ENCODE results near the gene AP5Z1.
A peak's percentile ranks its signal among the peaks of the same experiment; 100 is the strongest.

Gene AP5Z1

DNA sequence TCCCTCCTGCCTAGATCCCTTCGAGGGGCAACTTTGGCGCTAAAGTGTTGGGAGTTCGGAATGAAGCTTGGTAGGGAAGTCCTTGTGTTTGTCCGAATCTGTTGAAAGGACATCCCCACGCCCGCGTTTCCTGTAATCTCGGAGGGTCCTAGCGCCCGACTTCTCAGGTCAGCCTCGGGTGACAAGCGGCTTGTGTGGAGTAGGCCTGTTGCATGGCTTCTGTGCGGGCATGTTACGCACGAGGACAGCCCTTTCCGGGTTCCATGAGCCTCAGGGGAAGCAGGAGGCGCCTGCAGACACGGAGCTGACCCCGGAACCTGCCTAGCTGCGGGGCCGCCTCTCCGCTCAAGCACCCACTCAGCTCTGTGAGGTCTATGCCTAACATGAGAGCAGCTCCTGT, 28.4 kb upstream of the AP5Z1 start:
- DNase-seq: no peak

DNA sequence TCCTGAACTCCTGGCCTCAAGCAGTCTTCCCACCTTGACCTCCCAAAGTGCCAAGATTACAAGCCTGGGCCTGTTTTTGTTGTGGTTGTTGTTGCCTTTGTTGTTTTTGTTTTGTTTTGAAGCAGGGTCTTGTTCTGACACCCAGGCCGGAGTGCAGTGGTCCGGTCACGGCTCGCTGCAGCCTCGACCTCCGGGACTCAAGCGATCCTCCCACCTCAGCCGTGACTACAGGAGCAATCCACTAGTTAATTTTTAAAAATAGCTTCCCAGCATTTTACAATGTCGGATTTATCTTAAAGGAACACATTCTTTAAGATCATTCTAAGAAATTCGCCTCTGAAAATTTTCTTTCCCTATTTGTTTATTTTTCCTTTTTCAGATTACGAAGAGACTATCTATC, 27.7 kb upstream of the AP5Z1 start:
- DNase-seq: no peak

GRCh38 chr7:4748231-4748681, 27.2 kb upstream of the AP5Z1 start:
- no peak for DNase-seq

DNA sequence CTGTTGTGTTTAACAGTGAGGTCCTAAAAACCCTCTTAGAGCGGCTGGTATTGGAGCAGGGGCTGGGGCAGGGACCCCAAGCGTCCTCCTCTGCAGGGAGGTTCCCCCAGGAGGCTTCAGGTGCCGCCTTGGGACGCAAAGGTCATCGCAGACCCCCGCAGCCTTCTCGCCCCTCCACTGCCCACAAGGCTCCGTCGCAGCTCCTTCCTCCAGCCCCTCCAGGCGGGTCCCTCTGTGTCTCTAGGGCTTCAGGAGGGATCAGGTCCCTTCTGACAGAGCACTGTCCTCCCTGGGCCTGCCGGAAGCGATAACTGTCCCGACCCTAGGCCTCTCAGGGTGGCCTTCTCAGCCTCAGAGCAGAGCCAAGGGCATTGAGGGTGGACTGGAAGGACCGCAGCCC, 26.1 kb upstream of the AP5Z1 start:
- no peak for DNase-seq

DNA sequence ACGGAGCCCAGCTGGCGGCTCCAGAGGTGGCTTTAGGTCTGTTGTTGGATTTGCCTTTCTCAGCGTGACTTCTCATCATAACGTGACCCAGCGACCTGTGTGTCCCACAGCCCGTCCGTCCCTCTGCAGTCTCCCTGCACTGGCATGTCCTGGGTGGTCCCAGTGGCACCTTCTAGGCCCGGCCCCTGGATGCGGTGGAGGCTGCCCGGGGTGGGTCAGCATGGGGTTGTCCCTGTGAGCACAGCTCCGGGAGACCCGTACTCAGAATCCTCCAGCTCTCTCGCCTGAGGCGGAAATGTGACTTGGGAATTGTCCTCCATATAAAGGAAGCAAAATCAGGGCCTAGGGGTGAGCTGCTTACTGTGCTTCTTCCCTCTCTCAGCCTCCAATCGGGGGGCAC, 25.6 kb upstream of the AP5Z1 start:
- no peak for DNase-seq

DNA sequence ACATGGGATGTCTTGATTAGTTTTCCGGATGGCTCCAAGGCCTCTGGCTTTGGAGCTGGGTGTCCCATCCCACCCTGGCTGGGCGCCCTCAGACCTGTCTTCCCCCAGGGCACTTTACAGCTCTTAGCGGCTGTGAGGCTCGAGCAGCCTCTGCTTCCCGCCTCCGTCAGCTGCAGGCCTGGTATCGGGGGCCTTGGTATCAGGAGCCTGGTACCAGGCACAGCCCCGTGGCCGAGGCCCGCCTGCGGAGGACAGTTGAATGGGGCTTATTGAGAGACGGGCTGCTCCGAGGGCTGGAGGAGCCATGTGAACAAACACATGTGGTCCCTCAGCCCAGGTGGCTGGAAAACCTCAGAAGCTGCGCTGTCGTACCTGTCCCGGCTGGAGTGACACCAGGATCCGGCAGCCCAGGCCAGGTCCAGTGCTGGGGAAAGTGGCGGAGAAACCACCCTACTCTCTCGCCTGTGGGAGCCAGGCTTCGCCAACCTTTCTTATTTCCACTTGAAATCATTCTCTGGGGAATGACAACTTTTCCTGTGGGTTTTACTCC, 23.9 kb upstream of the AP5Z1 start:
- no peak for DNase-seq

DNA sequence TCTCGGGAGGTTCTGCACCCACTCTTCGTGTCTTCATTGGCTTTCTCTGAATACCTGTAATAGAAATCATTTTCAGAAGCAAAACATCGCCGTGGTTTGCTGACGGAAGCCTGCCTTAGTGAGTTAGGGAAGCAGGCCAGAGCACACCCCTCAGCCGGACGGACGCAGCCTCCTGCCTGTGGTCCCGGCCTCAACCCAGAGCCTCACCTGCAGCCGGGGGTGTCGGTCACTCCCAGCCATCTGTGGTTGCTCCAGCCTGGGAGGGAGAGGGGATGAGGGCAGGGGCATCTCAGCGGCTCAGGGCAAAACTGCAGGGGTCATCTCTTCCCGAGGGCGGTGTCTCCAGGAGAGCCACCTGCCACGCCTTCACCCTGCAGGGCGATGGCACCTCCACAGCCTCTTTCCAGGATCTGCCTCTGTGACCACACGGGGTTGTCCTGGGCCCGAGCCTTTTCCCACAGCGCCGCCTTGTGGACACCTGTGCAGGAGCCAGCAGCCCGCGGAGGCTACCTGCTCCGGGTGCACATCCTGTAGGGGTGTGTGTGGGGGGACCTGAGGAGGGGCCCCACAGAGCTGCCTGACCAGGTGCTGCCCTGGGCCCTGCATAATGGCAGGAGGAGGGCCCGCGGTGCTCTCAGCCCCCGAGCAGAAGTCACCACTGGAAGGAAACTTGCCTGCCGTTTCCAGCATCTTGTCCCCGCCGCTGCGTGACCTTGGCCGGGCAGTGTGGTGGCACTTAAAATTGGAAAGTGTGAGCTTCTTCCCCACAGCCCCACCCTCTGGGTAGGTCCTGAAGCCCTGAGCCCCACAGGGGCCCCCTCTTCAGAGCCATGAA, 21.6 kb upstream of the AP5Z1 start:
- peak; percentile 92 for DNase-seq

GRCh38 chr7:4754433-4755010, 20.9 kb upstream of the AP5Z1 start:
- DNase-seq: no peak

GRCh38 chr7:4755045-4755444, 20.4 kb upstream of the AP5Z1 start:
- DNase-seq: no peak

DNA sequence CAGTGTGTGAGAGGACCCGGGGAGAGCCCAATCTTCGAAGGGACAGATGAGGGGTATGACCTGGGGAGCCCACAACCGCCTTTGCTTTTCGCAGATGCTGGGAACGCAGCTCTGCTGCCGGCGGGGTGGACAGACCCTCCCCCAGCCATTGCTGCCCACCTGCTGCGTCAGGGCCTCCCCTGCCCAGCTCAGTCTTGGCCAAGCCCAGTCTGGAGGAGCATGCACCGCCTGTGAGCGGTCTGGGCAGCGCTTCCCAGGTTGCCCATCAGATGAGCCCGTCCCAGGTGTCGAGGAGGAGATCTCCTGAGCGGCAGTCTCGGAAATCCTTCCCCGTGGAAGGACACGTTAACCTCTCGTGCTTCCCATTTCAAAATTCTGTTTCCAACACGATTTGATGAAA, 17.3 kb upstream of the AP5Z1 start:
- DNase-seq: no peak

DNA sequence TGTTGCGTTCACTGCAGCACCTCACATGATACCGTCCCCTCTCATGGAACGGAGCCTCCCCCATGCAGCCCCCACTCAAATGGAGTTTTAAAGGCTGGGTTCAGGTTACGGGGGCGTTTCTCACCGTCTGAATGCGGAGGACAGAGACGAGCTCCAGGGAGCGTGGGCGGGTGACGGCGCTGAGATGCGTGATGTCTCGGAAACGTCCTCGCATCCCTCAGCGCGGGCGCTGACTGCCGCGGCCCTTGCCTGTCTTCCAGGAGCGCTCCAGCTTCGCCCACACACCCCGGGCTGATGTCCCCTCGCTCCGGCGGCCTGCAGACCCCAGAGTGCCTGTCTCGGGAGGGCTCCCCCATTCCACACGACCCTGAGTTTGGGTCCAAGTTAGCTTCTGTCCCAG, 16.6 kb upstream of the AP5Z1 start:
- DNase-seq: no peak

DNA sequence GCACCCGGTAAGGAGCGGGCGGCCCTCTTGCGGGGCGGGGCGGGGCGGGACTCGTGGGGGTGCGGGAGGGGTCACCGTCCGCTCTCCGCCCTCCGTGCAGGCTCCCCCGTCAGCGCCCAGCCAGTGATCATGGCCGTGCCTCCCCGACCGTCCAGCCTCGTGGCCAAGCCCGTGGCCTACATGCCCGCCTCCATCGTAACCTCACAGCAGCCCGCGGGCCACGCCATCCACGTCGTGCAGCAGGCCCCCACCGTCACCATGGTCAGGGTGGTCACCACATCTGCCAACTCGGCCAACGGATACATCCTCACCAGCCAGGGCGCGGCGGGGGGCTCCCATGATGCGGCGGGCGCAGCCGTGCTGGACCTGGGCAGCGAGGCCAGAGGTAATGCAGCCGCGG, 16.2 kb upstream of the AP5Z1 start:
- DNase-seq: no peak

DNA sequence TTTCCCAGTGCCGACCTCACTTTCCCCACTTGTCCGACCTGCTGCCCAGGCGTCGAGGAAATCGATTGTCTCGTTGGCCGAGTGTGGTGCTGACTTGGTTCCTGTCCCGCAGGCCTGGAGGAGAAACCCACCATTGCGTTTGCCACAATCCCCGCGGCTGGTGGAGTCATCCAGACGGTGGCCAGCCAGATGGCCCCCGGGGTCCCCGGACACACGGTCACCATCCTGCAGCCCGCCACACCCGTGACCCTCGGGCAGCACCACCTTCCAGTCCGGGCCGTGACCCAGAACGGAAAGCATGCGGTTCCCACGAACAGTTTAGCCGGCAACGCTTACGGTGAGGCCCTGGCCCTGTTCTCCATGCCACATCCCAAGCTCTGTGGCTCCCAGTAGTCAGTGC, 14.5 kb upstream of the AP5Z1 start:
- no peak for DNase-seq

DNA sequence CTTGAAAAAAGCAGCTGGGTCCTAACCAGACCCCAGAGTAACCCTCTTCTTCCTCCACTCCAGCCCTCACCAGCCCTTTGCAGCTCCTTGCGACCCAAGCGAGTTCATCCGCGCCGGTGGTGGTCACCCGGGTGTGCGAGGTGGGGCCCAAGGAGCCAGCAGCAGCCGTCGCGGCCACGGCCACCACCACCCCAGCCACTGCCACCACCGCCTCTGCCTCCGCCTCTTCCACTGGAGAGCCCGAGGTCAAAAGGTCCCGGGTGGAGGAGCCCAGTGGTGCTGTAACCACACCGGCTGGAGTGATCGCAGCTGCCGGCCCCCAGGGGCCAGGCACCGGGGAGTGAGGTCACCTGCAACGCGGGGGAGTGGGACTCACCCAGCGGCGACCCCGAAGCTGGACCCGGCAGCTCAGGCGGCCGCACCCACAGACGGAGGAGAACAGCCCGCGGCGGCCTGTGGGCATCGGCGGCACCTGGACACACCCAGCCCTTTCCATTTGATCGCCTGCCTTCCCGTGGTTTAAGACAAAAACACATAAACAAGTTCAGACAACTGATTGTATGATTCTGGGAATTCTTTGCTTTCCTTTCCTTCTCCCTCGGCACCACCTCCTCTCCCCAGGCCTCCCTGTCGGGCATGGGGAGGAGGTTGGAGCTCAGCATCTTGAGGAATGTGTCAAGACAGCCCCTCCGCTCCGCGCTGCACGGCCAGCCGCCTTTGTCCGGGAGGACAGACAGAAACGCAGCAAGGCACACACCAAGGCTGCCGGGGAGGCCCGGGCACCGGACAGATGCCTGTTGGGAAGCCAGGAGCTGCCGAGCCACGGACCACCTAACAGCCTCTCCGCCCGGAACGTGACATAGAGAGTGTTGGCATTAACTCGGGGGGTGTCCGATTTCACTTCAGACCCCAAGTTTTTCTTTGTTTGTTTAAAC, 13.0 kb upstream of the AP5Z1 start:
- no peak for DNase-seq

DNA sequence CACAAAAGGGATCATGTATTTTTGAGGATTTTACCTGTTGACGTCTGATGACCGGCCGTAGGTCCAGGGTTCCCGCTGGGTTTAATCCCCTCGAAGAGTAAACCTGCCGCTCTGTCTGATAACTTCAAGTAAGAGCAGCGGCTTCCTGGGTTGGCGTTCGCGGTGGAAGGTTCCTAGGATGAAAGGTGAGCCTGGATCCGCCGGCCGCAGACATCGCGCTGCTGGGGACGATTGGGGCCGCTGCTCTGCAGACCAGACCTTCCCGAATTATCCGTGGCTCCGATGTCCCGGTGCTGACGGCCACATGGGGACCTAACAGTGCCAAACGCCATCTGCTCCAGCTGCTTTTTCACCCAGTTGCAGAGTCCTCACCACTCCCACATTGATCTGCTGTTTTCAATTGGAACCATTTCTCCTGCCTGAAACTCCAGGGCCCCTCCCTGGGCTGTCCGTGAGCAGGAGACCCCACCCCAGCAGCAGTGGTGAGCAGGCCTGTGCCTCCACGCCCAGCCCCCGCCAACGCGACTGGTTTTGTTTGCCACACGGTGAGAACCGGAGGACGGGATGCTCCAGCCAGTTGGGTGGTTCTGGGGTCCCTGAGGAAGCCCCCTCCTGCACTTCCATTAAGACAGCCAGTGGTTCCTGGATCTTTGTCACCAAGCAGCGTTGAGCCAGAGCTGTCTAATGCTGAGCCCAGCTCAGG, 12.2 kb upstream of the AP5Z1 start:
- no peak for DNase-seq

- DNase-seq: no peak
Observed at GRCh38 chr7:4763794-4764185, 11.6 kb upstream of the AP5Z1 start.

- no peak for DNase-seq
Observed at GRCh38 chr7:4764402-4765007, 10.9 kb upstream of the AP5Z1 start.

DNA sequence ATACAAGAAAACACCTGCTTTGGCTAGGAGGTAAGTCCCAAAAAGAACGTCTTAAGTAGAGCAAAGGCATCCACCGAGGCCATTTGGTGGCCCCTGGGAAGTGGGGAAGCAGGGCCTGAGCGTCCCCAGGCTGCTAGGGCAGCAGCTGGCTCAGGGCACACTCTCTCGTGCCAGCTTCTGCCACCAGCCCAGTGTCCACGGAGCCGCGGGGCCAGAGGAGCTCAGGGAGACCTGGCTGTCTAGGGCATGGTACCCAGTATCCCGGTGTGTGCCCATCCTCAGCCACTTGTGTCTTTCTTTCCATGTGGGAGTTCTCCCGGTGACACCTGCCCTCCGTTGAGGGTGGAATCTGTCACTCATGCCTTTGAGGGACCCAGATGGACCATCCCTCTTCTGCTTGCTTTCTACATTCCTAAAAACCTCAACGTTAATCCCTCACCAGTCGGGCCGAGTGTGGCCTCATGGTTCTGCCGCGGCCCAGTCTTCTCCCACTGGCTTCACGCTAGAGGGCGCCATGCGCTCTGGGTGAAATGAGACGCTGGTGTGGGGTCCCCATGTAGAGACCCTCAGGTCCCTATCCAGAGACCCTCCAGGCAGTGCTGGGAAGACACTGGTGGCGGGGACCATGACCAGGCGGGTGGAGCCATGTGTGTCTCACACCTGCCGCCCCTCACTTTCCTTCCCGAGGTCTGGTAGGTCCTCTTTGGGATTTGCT, 9.5 kb upstream of the AP5Z1 start:
- DNase-seq: no peak

DNA sequence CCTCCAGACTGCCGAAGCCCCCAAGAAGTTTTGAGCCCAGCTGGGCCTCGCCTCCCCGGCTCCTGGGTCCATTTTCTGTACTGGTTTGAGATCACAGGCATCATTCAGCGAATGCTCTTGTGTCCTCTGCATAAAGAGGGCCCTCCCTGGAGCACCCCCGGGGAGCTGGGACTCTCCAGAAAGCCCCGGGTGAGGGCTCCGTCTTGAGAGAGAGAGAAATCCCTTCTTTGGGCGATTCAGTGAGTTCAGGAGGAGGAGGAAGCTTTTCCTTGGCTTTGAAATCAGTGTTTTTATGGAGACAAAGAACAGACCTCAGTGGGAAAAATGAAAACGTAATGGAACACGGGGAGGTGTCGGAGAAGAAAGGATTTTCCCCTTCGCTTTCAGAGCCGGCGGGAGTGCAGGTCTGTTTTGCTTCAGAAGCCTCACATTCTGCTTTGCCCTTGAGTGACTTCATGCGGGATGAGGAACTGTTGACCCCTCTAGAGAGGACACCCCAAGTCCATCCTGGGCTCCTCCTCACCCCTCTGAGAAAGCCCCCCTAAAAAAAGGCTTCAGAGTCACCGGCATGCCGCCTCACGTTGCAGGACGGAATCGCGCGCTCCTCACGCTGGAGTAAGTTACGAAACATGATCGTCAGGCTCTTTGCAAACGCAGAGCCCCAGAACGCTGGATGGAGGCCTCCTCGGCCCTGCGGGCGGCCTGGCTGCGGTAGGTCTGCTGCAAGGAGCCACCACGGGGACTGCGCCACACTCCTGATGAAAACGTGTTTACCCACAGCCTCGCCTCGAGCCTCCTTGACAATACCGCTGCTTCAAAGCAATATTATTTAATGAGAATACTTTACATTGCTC, 8.5 kb upstream of the AP5Z1 start:
- no peak for DNase-seq
